HG03039 (cell line): ENCODE data around the gene CRAMP1.
"Not testable (repeated sequence)": the region's sequence is repeated elsewhere in the genome, so short reads cannot be mapped to it uniquely, and the experiment has no call there.

Source experiments
- ATAC-seq: cut with Tn5 transposase; IDR thresholded peaks from one replicate; pipeline ENCODE4 v1.9.1; 2021; ENCODE audit warnings: mild to moderate bottlenecking, moderate library complexity; ENCODE audit not compliant: unreplicated experiment

CRAMP1 gene

DNA sequence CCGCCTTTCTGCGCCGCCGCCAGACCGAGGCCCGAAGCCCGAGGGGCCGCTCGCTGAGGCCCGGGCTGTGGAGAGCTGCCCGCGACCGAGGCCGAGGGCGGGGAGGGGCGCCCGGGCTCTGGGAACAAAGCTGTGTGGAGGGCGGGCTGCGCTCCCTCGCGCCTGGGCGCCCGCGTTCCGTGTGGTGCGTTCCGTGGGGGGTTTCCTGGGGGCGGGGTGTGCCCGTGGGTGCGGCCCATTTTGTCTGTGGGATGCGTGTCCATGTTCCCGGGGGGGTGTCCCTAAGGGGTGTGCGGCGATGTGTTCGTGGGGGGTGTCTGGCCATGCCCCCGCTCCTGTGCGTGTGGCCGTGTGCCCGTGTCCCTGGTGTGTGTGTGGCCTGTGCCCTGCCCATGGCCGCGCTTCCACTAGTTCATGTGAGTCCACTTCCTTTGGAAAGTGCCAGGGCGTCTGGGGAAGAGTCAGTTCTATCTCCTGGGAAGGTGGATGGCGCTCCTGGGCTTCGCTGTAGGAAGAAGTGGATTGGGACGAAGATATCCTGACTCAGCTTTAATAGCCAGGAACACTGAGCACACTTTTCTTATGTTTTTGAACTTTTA lies 66.4 kb downstream of the CRAMP1 start:
- ATAC-seq = no peak

DNA sequence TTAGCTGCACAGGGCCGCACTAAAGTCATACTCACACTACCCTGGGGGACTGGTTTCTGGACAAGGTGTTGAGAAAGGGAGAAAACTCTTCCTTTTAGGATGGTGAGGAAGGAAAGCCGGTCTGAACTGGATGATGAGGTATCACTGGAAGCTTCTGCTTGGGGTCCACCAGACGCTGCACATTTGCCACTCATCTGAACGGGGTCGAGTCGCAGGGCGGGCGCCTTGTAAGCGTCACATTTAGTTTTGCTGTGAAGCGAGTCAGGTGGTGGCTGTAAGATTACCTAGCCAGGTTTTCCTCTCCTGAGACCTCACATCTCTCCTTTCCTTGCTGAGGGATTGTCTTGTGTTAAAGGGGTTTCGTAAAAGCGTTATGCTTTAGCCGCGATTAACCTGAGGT lies 68.2 kb downstream of the CRAMP1 start:
- ATAC-seq = no peak

DNA sequence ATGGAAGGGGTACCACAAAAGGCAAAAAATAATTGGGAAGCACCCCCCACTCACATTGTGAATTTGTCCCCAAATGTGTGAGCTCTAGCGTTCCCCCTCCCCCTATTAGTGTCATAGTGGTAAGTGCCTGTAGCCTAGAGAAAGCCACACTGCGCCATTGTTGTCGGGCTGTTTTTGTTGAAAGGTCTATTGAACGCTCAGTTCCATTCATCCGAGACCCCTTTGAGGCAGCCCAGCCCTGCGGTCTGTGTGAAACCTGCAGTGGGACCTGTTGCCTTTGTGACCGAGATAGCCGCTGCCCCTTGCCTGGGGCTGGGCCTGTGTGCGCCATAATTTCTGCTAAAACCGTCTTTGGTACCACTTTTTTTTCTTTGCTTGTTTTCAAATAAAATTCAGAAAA lies 68.9 kb downstream of the CRAMP1 start:
- ATAC-seq = no peak

DNA sequence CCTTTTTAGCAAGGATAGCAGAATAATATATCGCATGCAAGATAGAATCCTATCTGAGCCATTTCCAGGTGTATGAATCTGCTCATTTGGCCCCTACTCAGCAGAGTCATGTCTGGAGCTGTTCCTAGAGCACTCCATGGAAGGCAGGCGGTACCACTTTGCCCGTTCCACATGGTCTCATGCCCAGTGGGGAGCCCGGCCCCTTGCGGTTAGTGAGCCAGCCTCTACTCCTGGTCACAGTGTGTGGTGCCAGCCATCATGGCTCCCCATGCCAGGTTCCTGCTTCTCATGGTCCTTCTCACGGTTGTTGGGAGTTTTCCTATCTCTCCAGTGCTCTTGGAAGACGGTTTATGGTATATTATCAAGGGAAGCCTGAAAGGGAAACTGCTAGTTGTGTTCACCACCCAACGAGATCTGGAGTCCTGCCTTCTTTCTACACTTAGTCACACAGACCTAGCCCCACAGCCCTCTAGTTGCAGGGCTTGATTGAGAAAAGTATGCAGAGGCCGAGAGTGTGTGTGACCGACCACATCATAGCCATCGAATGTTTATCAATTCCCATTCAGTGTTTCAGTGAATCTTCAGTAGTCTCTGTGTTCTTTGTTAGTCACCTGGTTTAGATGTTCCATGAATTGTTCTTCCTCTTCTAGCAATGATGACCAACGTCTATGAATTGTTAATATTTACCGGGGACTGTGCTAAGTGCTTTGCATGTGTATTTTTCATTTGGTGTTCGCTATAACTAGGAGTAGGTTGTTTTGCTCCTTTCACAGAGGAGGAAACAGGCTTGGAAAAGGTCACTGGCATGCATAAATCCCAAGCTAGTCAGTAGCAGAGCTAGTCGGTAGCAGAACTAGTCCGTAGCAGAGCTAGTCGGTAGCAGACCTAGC lies 75.5 kb downstream of the CRAMP1 start:
- ATAC-seq = no peak

DNA sequence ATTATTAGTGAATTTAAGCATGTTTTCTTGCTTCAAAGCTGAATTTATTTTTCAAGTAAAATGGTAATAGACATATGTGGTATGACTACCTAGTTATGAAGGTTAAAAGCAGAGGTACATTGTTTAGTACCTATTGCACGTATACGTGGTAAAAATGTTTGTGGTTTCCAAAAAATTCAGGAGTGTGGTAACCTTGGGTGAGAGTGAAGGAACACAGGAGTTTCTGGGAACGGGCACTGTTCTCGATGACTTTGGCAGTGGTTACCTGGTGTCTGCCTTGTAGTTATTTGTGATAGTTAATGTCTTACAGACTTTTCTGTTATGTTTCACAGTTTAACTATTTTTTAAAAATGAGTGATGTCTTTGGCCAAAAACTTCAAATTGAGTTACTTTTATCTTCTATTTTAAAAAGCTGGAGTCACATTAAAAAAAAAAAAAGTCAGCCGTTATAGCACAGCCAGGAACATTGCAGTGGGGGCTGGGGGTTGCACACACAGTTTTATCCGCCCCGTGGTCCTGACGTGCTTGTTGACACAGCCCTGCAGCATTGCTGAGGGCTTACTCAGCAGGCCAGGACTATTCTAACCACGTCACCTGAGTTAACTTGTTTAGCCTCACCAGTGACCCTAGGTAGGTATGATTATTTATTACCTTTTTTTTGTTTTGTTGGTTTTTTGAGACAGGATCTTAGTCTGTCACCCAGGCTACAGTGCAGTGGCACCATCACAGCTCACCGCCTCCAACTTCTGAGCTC lies 76.8 kb downstream of the CRAMP1 start:
- ATAC-seq = no peak

DNA sequence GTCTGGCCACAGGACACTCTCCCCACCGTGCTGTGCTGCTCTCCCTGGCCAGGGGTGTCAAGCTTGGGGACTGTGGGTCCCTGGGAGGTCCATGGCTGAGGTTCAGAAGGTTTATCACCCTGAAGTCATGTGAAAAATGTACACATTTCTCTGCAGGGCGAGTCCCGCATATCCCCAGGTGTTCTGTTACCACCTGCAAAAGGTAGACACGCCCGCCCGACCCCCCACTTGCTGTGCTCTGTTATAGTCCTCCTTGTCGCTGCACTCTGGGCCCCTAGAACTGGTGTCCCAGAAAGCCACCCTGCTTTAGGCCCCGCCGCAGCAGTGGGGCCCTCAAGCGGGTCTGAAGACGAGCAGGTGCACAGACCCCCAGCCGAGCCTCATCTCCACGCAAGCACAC lies 77.7 kb downstream of the CRAMP1 start:
- no peak for ATAC-seq

DNA sequence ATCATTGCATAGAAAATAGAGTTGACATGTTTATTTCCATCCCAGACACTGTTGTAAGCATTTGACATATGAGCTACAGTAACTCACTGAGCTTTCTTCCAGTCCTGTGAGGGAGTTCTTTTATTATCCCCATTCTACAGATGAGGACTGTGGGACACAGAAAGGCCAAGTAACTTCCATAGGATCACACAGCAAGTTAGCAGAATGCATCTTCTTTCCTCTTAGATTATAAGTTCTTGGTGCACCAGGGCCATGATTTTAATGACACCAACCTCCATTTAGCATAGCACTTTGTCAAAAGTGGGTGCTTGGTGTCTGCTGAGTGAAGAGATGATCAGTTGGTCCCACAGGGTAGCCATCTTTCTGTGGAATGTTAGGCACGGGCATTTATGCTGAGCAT lies 78.7 kb downstream of the CRAMP1 start:
- no peak for ATAC-seq

DNA sequence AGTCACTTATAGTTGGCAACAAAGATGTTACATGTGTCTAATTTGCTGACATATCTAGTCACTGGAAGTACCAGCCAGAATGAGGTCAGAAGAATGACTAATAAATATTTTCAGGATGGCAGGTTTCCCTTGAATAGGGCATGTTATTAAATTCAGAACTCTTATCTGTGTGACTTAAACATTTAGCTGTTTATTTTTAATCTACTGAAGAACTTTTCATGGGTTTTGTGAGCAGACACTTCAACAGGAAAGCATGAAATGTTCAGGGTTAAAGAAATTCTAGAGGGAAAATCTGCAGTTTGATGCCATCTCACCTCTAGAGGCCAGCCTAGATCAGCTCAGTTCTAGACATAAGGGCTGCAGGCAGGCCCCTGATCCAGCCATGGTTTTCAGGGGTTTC lies 79.1 kb downstream of the CRAMP1 start:
- ATAC-seq = no peak

DNA sequence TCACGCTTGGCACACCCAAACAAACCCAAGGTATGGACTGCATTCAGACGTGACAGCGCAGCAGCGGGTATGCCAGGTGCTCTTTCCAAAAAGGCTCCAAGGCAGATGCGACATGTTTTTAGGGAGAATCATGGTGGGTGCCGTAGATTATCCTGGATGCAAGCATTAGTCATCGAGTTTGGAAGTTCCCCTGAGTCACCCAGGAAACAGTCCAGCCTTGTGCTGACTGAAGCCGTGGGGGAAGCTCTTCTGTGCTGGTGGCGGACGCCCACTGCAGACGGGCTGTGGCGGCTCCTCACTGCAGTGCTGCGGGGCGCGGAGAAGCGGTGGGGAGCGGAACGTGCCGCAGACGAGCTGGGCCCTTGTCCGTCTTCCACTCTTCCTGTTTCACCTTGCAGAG lies 79.8 kb downstream of the CRAMP1 start:
- ATAC-seq = no peak

DNA sequence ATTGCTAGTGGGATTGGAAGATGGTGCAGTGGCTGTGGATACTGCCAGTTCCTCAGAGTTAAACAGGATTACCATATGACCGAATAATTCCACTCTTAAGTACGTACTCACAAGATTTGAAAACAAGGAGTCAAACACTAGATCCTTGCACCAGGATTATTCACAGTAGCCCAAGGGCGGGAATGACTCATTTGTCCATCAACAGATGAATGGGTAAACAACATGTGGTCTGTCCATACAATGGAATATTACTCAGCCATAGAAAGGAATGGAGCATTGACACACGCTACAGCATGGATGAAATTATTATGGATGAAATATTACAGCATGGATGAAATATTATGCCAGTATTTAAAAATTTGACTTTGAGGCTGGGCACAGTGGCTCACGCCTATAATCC lies 84.7 kb downstream of the CRAMP1 start:
- ATAC-seq = no peak

DNA sequence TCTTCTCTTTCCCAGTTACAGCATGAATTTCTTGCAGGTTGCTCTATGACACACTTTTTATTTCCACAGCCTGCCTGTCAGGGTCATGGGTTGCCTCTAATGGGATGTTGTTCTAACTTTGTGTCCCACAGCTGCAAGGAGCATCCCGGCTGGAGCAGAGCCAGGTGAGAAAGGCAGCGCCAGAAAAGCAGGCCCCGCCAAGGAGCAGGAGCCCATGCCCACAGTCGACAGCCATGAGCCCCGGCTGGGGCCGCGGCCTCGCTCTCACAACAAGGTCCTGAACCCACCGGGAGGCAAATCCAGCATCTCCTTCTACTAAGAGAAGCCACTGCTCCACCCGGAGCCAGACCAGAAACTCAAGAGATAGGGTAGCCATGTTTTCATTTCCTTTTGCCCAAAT lies 86.5 kb downstream of the CRAMP1 start:
- ATAC-seq = no peak

DNA sequence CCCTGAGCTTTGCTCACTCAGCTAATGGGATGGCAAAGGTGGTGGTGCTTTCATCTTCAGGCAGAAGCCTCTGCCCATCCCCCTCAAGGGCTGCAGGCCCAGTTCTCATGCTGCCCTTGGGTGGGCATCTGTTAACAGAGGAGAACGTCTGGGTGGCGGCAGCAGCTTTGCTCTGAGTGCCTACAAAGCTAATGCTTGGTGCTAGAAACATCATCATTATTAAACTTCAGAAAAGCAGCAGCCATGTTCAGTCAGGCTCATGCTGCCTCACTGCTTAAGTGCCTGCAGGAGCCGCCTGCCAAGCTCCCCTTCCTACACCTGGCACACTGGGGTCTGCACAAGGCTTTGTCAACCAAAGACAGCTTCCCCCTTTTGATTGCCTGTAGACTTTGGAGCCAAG lies 88.1 kb downstream of the CRAMP1 start:
- ATAC-seq = no peak

DNA sequence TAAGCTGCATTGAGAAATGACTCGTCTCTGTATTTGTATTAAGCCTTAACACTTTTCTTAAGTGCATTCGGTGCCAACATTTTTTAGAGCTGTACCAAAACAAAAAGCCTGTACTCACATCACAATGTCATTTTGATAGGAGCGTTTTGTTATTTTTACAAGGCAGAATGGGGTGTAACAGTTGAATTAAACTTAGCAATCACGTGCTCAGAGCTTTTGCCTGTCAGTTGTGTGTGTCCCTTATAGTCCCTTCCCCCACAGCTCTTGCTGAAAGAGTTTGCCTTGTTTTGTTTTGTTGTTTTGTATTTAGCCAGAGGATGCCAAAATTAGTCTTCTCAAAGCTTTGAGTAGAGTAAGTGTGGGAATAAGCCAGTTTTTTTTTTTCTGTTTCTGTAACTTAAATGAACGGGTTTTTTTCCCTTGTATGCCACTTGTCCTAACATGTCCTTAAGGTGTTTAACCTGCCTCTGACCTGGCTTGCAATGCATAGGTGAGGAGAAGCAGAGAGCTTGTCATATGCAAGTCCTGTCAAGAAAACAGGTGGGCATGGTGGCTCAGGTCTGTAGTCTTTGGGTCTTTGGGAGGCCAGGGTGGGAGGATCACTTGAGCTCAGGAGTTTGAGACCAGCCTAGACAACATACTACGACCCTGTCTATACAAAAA lies 89.2 kb downstream of the CRAMP1 start:
- ATAC-seq = no peak

DNA sequence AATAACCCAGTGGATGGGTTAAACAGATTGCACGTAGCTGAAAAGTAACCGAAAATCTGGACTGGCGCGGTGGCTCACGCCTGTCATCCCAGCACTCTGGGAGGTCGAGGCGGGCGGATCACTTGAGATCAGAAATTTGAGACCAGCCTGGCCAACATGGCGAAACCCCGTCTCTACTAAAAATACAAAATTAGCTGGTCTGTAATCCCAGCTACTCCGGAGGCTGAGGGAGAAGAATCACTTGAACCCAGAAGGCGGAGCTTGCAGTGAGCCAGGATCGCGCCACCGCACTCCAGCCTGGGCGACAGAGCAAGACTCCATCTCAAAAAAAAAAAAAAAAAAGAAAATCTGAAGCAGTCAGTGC lies 93.1 kb downstream of the CRAMP1 start:
- not testable (repeated sequence) for ATAC-seq

DNA sequence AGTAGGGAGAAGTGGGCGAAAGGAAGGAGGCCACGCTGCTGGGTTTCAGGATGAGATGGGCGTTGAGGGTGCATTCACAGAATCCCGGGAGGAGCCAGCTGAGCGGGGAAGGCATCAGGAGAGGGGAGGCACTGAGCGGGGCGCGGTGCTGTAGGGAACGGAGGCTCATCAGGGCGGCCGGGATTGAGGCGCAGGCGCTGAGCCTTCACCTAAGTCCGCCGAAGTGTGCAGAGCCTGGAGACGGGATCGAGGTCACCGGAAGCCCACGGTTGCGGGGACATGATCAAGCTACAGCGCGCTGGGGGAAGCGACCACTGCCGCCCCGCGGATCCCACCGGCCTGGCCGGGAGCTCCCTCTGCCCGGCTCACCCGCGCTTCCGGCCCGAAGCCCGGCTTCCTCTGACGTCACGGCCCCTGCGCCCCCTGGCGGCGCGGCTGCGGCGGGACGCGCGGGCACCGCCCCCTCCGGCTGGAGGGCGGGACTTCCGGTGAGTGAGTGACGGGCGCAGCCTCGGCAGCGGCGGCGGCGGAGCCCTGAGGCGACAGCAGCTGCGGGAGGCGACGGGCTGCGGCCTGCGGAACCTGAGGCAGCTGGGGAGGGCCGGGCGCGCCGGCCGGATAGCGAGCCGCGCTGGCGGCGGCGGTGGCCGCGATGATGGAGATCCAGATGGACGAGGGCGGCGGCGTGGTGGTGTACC lies 93.7 kb downstream of the CRAMP1 start, which contains the start of gene MAPK8IP3:
MAPK8IP3 (plus strand) TSS at position 508 of the 698 bp plus-strand sequence; CDS start at position 653, 145 bp downstream.
- ATAC-seq = peak; percentile 77

DNA sequence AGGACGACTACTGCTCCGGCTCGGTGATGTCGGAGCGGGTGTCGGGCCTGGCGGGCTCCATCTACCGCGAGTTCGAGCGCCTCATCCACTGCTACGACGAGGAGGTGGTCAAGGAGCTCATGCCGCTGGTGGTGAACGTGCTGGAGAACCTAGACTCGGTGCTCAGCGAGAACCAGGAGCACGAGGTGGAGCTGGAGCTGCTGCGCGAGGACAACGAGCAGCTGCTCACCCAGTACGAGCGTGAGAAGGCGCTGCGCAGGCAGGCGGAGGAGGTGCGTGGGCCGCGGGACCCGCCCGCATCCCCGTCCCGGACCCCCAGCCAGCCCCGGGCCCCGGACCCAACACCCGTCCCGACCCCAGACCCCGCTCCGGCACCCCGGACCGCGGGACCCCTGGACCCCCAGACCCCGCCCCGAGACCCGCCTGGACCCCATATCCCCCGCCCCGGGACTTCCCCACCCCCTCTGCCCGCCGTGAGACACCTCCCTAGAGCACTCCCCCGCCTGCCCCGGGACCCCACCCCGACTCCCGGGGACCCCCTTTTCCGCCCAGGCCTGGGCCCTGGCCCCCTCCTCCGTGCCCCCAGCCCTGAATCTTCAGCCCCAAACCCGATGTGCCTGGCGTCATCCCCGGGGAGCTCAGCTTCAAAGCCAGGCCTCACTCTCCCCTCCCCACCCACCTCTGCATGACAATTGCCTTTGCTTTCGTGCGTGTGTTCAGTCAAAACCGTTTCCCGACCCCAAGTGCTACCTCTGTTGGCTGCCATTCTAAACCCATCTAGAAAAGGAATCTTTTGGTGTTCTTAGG lies 94.4 kb downstream of the CRAMP1 start:
- peak; percentile 24 for ATAC-seq

DNA sequence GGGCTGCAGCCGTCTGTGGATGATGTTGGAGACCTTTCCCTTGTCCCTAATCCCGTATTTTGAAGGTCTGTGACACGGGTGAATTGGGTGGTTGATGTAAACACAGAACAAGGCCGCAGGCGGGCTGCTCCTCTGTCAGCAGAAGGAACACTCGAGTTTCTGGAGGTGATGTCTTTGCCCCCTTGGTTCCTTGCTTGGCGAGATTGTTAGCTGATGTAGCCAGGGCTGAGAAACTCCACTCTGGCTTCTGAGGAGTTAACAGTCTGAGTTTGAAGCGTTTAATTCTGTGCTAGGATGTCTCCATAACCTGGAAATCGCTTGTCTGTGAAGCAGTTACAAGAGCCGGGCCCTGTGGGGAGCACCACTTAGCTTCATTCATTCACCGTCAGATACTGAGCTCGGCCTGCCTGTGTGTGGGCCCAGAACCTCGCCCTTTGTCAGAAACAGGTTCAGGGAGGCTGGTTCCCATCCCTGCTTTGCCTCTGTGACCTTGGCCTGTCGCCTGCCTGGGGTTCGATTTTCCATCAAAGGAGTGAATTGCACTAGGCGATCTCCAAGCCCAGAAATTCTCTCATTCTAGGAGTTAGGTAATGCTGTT lies 95.1 kb downstream of the CRAMP1 start:
- ATAC-seq = no peak

DNA sequence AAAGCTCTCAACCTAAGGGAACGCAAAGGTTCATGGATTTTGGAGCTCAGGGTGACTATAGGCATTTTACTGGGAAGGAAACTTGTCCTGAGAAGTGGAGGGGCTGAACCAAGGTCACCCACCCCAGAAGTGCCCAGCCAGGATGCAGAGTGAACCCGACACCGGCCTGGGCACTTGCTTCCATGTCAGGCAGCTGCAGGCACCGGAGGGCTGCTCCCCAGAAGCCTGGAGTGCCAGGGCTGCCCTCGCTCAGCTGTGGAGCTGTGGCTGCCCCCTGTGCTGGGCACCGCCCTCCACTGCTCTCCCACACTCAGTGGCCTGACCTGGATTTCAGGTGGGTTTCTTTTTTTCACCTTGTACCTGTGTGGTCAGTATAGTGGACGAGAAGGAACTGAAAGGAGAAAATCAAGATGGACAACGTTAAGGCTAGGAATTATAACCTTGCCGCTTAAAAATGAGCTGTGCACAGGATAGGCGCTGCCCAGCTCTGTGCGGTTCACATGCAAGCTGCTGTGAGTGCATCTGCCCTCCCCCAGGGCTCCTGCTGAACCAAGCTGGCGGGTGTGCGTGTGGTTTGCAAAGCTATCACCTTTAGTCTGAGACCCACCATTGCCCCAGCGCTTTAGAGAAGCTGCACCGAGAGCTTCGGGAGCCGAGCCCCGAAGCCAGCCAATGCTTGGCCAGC lies 96.1 kb downstream of the CRAMP1 start:
- ATAC-seq = no peak

DNA sequence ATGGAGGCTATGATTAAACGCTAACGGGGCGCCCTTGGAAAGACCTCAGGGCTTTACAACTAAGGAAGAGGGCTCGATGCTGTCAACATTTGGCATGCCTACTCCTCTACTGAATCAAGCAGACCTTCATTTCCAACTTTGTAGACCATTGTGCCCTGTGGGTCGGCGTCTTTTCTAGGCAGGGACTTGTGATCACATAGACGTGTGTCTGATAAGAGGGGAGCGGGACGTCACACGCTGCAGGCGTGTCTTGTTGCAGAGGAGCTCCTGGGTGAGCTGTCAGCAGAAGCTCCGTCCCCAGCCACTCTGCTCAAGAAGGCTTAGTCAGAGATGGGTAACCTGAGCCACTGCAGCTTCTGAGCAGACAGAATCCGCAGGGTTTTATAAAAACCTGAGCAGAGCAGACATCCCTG lies 96.6 kb downstream of the CRAMP1 start:
- ATAC-seq = no peak
